Esophagus mucosa (tissue), 1 donor: ENCODE data around the gene TMEM178B. TPM values are rescaled to one million over a fixed set of nuclear protein-coding genes. Genes with fewer than 3 reads are reported as not detected.
A peak's percentile ranks its signal among the peaks of the same experiment; 100 is the strongest.

ENCODE experiments used
- ATAC-seq: fragments of 200-7000 bp; cut with Tn5 transposase; one replicate; pipeline ENCODE4 v1.9.1; 2020
- total RNA-seq: library from RNA; stranded (reverse); gene quantifications from one replicate; pipeline ENCODE4 v1.2.4, GENCODE V29; 2023
- donor health status: DM: yes; HTN: yes; CAD: no.

The TMEM178B gene
- total RNA-seq, 1 donor from 2014 or later: 4.0 TPM

- no peak for ATAC-seq
Observed at GRCh38 chr7:141265668-141266067, 191.8 kb downstream of the TMEM178B start.

- no peak for ATAC-seq
Observed at GRCh38 chr7:141268614-141269013, 194.8 kb downstream of the TMEM178B start.

DNA sequence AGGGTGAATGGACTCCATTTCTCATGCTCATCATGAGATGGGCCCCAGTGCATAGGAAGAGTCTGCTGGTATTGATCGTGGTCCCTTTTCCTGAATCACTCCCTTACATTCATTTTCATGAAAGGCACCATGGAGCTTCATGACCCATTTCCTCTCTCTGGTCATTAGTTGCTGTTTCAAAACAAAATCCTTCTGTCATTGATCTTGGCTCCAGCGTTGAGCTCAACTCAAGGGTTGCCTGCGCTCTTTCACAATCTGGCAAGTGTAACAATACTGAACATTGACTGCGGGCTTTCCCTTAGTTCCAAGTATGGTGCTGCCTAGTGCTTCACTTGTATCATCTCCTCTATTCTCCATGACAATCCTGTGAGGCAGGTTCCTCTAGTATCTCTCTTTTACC, 197.6 kb downstream of the TMEM178B start:
- no peak for ATAC-seq

GRCh38 chr7:141272417-141272816, 198.6 kb downstream of the TMEM178B start:
- ATAC-seq: no peak

DNA sequence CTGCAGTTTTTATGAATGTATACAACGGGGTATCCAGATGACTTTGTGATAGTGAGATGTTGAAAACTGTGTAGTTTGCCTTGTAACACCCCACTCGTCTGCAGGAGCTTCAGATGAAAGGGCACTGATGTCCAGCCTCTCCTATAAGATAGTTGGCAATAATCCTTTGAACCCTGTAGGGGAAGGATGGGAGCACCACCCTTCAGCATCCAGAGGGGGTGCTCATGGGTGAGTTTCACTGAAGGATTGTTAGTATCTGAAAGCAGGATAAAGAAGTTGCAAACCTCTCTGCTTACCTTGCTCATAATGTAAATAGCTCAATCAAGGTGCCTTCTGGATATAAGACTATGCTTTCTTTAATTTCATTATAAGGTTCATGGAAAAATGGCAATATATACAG, 201.5 kb downstream of the TMEM178B start:
- ATAC-seq: no peak

- ATAC-seq: peak; percentile 96
Observed at GRCh38 chr7:141276031-141276430, 202.2 kb downstream of the TMEM178B start.

DNA sequence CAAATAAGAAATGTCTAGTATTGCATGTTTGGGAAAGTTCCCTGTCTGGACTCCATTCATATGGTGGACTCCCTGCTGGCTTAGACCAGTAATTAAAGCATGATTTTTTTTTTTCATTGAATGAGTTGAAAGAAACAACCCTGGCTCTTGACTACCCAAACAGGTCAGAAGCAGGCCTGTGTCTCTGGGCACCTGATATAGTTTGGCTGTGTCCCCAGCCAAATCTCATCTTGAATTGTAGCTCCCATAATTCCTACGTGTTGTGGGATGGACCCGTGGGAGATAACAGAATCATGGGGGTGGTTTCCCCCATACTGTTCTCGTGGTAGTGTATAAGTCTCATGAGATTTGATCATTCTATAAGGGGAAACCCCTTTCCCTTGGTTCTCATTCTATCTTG, 206.2 kb downstream of the TMEM178B start:
- no peak for ATAC-seq

DNA sequence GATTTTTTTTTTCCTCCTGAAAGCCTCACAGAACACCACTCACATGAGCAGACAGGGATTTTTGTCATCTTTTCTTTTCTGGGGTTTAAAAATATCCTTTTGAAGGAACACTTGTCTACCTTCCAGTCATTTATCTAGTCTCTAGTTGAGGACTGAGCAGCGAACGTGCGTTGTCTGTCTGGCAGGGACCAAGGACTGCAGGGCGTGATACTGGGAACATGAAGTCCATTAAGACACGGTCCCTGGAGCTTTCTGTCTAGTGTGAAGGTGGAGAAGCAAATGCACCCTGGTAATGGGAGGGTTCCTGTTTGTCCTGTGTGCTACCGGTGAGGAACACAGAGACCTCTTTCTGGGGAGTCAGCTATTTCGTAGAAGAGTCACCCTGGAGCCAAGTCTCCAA, 207.4 kb downstream of the TMEM178B start:
- no peak for ATAC-seq

- no peak for ATAC-seq
Observed at GRCh38 chr7:141286522-141286921, 212.7 kb downstream of the TMEM178B start.

- ATAC-seq: no peak
Observed at GRCh38 chr7:141287936-141288335, 214.1 kb downstream of the TMEM178B start.

DNA sequence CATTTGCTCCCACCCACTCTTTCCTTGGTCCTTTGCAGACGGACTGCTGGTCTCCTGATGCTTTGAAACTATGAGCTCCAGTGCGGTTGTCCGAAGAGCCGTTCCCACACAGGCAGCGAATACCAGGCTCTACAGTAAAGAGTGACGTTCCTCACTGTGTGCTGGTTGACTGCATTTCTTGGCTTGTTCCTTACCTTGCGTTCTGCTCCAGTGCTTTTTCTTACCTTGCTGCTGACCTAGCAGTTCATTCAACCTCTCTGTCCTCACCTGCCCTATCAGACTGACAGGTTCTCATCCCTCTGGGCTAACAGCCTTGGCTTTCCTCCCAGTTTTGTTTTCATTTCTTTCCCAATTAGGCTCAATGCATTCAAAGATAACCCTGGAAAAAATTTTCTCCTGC, 214.8 kb downstream of the TMEM178B start:
- peak; percentile 100 for ATAC-seq

DNA sequence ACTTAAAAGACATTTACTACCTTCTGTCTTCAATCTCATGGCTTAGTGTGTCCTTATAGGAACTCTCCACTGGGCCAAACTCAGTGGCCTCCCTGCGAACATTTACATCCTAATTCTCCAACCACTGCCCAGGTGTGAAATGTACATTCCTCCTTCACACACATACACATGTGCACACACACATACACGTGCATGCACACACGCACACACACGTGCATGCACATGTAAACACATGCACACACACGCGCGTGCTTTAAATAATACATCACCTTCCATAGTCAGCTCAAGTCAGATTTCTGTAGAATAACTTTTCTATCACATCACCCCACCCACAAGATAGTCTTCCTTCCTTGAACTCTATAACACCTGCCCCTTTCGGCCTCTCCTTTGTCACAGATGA, 216.5 kb downstream of the TMEM178B start:
- no peak for ATAC-seq

DNA sequence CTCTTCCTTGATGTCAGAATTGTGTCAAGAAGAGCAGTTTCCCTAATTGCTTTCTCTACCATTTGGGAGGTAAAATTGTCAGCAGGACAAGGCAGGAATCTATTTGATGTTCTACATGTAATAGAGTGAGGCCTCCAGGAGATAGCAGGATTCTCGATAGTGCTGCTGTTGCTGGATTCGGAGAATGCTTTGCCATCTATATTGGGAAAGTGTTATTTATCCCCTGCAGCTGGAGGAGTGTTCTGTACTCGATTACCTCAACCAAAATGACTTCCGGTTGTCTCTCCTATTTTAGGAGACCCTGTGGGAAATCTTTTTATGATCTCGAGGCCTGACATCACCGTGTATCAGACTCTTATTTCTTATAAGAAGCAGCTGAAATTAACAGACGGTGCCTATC, 217.1 kb downstream of the TMEM178B start:
- no peak for ATAC-seq

DNA sequence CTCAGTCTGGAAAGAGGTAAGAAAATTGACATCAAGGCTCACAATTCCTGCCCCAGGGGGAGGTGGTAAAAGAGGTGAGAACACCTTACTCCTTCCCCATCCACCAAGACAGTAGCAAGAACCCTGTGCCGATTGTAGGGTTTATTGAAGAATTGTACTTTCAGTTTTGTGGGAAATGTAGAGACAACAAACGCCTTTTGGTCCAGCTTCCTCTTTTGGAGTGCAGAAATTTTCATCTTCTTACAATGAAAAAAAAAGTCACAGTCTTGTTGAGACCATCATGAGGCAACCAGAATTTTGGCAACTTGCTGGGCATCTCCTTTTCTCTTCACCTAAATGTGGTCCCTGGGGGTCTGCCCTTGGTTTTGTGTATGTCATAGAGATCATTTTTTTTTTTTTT, 217.7 kb downstream of the TMEM178B start:
- no peak for ATAC-seq

GRCh38 chr7:141294143-141294829, 220.4 kb downstream of the TMEM178B start:
- ATAC-seq: no peak

GRCh38 chr7:141295367-141295895, 221.6 kb downstream of the TMEM178B start:
- no peak for ATAC-seq

GRCh38 chr7:141300816-141301215, 227.0 kb downstream of the TMEM178B start:
- no peak for ATAC-seq

DNA sequence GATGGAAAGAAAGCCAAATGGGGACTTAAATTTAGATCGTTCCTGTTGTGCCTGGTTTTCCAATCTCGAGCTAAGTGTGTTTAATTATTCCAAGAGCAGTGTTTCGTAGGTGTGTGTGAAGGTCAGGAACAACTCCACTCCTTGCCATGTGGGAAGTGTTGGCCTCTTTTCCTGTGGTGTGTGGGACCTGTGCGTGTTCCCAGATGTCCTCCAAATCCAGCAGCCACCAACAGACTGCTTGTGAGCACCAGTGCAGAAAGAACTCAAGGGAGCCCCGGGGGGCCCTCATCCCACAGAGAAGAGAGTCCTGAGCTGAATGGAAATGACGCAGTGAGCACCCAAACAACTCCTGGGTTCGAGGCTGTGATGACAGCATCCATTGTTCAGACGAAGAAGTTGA, 227.7 kb downstream of the TMEM178B start:
- ATAC-seq: no peak

GRCh38 chr7:141302617-141303016, 228.8 kb downstream of the TMEM178B start:
- no peak for ATAC-seq

DNA sequence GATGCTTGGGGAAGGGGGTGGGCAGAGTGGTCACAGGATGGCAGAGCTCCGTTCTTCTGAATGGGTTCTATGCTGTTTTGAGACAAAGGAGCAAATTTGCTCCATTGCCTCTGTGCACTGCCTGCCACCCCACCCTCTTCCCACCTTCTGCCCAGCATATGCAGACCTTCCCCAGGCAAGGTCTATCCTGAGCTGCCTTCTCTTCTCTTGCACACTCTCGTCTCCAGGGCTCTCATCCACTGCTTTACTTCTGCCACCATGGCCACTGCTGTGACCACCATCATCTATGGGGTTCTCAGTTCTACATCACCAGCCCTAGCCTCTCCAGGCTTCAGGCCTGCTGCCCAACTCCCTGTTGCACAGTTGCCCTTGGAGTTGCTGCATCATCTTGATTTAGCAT, 230.4 kb downstream of the TMEM178B start:
- ATAC-seq: no peak

DNA sequence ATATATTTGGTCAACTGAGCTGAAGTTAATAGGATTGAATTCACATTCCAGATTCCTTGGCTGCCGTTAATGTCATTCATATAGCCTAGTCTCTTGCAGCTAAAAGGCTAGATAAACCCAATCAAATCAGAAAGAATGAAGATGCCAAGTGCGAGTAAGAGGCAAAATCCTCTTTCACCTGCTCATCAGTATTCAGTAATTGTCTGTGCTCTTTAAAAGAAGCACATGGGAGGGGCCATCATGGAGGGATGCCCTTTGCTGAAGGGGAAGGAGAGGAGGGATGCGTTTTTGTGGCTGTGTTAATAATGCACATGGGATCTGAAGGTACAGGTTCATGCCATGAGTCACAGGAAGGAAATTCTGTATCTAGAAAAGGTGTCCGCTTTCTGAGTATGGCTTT, 232.2 kb downstream of the TMEM178B start:
- ATAC-seq: no peak

- ATAC-seq: no peak
Observed at GRCh38 chr7:141312395-141312794, 238.5 kb downstream of the TMEM178B start.

GRCh38 chr7:141312828-141313521, 239.1 kb downstream of the TMEM178B start:
- ATAC-seq: no peak

GRCh38 chr7:141313896-141314295, 240.0 kb downstream of the TMEM178B start:
- no peak for ATAC-seq
